ENCODE measurements around the gene PKNOX2. TPM values are rescaled to one million over a fixed set of nuclear protein-coding genes. Genes with fewer than 3 reads are reported as not detected.

PKNOX2 gene
- total and polyA plus RNA-seq, 2 of the 4 experiments (the other 2 are of a cell fraction): 0.72 to 2.3 TPM

GRCh38 chr11:125369808-125370207, 205.3 kb downstream of the PKNOX2 start:
- H2AFZ ChIP-seq (replicated peaks; ENCODE audit: low read length, poor library complexity): no peak overlapping the region
- in situ Hi-C loops (cut with MboI; ENCODE audit: low sequenced_read_pairs): no loop called here
- H2AK5ac ChIP-seq (ENCODE audit: low read depth, low read length): no peak overlapping the region
- no peak overlapping the region for H3K18ac ChIP-seq (ENCODE audit: low read depth, low read length)
- peaks cover 6% of the 10 kb centered on the region; the same call in 1 of the 2 replicates for H3K4me1 ChIP-seq (ENCODE audit: control insufficient read depth, insufficient read depth, low read length)
- no peak overlapping the region for H3K4me2 ChIP-seq (ENCODE audit: low read depth, low read length)
- TF ChIP-seq FOS (IDR thresholded peaks at IDR 0.05; ENCODE audit: low read depth, low read length) (no peak), RCOR1 (IDR thresholded peaks at IDR 0.05; ENCODE audit: insufficient replicate concordance, low read length) (no peak), RAD21 (IDR thresholded peaks at IDR 0.05; ENCODE audit: low read length) (no peak), MAFK (IDR thresholded peaks at IDR 0.05; ENCODE audit: low read depth, low read length) (no peak), USF2 (IDR thresholded peaks at IDR 0.05; ENCODE audit: low read depth, low read length) (no peak), SMC3 (IDR thresholded peaks at IDR 0.05; ENCODE audit: low read depth, low read length) (no peak), MXI1 (IDR thresholded peaks at IDR 0.05; ENCODE audit: borderline replicate concordance, low read depth, low read length) (no peak), NFE2L2 (IDR thresholded peaks at IDR 0.05; ENCODE audit: low read depth, low read length) (no peak), CTCF (conservative IDR thresholded peaks at IDR 0.05; ENCODE audit: low read depth, low read length) (no peak), CEBPB (IDR thresholded peaks at IDR 0.05; ENCODE audit: low read depth, low read length) (no peak), RFX5 (IDR thresholded peaks at IDR 0.05; ENCODE audit: low read depth, low read length) (no peak), ELK1 (IDR thresholded peaks at IDR 0.05; ENCODE audit: borderline replicate concordance, low read depth, low read length) (no peak), POLR2A (IDR thresholded peaks at IDR 0.05; ENCODE audit: low read depth, low read length) (no peak), MAZ (IDR thresholded peaks at IDR 0.05; ENCODE audit: borderline replicate concordance, low read depth, low read length) (no peak)
- no peak overlapping the region for H3K27ac ChIP-seq (ENCODE audit: insufficient read depth, low read length)
- ChIA-PET CTCF (no interaction called here), POLR2A (ENCODE audit: unreplicated experiment) (no interaction called here)
- WGBS, 2 experiments (ENCODE audit: extremely low coverage in 2 of 2, insufficient read length in 1 of 2): 77% methylated on average over 3 of the region's 6 CpGs; no CpG with 5 or more reads in 1 of the 2 experiments
- ATAC-seq (ENCODE audit: low read depth) (no peak), DNase-seq (no peak)
- H3K9ac ChIP-seq (ENCODE audit: low read depth, low read length): no peak overlapping the region
- H2BK5ac ChIP-seq (ENCODE audit: low read depth, low read length, poor library complexity, severe bottlenecking): no peak overlapping the region
- H2BK120ac ChIP-seq (ENCODE audit: low read depth, low read length): no peak overlapping the region
- H3K4me3 ChIP-seq (ENCODE audit: insufficient read depth, low read depth, low read length): no peak overlapping the region
- intact Hi-C loops (cut with micrococcal nuclease): no loop called here
- no peak overlapping the region for H2AK9ac ChIP-seq (replicated peaks; ENCODE audit: low read depth, low read length, poor library complexity)
- no peak overlapping the region for H3K14ac ChIP-seq (replicated peaks; ENCODE audit: low read depth, low read length)
- peaks cover 5% of the 10 kb centered on the region for H3K27me3 ChIP-seq (ENCODE audit: control insufficient read depth, insufficient read depth, low read length)
- BruUV-seq (replicated peaks): no TSS peak
- no peak overlapping the region for H2BK15ac ChIP-seq (ENCODE audit: low read depth, low read length)
- H4K8ac ChIP-seq (ENCODE audit: low read depth in 2 of 2, low read length in 2 of 2): no peak overlapping the region
- no peak overlapping the region for H2BK20ac ChIP-seq (ENCODE audit: low read depth, low read length)
- dilution Hi-C loops (cut with HindIII; ENCODE audit: low sequenced_read_pairs, unreplicated experiment): no loop called here
- H4K5ac ChIP-seq (ENCODE audit: low read depth, low read length): no peak overlapping the region
- no peaks in the 10 kb centered on the region for H3K9me1 ChIP-seq (ENCODE audit: insufficient read depth, low read length)
- H3K56ac ChIP-seq (ENCODE audit: extremely low read depth, insufficient read depth, low read length): no peak overlapping the region
- no peaks in the 10 kb centered on the region; the same call in 1 of the 2 replicates for H3K36me3 ChIP-seq (ENCODE audit: control insufficient read depth, insufficient read depth, low read length)
- H3K23ac ChIP-seq (ENCODE audit: low read depth, low read length): no peak overlapping the region
- no peak overlapping the region for H3K4ac ChIP-seq (ENCODE audit: low read depth, low read length)
- H3K79me1 ChIP-seq (ENCODE audit: low read depth in 1 of 2, low read length in 2 of 2): no peaks in the 10 kb centered on the region
- H4K20me1 ChIP-seq (ENCODE audit: insufficient read depth, low read length): no peaks in the 10 kb centered on the region
- H3K9me3 ChIP-seq (ENCODE audit: control insufficient read depth, insufficient read depth, low read length): no peaks in the 10 kb centered on the region
- H4K91ac ChIP-seq (ENCODE audit: insufficient read depth, low read depth, low read length): no peak overlapping the region

Measured in IMR-90 (cell line).